HG03571 (cell line): ENCODE results near the gene POLA2.
"Not testable (repeated sequence)": the region's sequence is repeated elsewhere in the genome, so short reads cannot be mapped to it uniquely, and the experiment has no call there.

Experiments used
- ATAC-seq: cut with Tn5 transposase; IDR thresholded peaks from one replicate; pipeline ENCODE4 v1.9.1; 2021; ENCODE audit not compliant: unreplicated experiment

The POLA2 gene

GRCh38 chr11:65329478-65329877 lies 67.7 kb downstream of the POLA2 start:
- no peak for ATAC-seq

GRCh38 chr11:65329944-65330403 lies 68.2 kb downstream of the POLA2 start:
- ATAC-seq = no peak

- ATAC-seq = no peak
These were observed 68.8 kb downstream of the POLA2 start for GRCh38 chr11:65330544-65330943.

- ATAC-seq = not testable (repeated sequence)
These were observed 70.8 kb downstream of the POLA2 start for GRCh38 chr11:65332591-65332990.

- ATAC-seq = no peak
These were observed 73.0 kb downstream of the POLA2 start for GRCh38 chr11:65334696-65335295.

GRCh38 chr11:65338676-65339075 lies 76.9 kb downstream of the POLA2 start:
- no peak for ATAC-seq

GRCh38 chr11:65340226-65340625 lies 78.5 kb downstream of the POLA2 start:
- ATAC-seq = no peak

- no peak for ATAC-seq
These were observed 80.1 kb downstream of the POLA2 start for GRCh38 chr11:65341856-65342255.
